Measurements from ENCODE around the gene AUTS2. TPM values are rescaled to one million over a fixed set of nuclear protein-coding genes. Genes with fewer than 3 reads are reported as not detected.

Gene AUTS2
- total and polyA plus RNA-seq, 10 donors, result 6.1 to 54.8 (median 29.1) TPM

GRCh38 chr7:69678494-69679187, 80.4 kb downstream of the AUTS2 start:
- intact Hi-C loops (cut with DNase I; ENCODE audit: low total_unique reads), result no loop called here
- peaks cover 0 to 14% (median 4%) of the 10 kb centered on the region in 6 donors for H3K4me1 ChIP-seq
- no peak overlapping the region for H3K27ac ChIP-seq
- TF ChIP-seq CTCF (IDR thresholded peaks at IDR 0.05 in 8 of 11, conservative IDR thresholded peaks at IDR 0.05 in 3 of 11) (no peak), POLR2A (IDR thresholded peaks at IDR 0.05) (no peak), POLR2AphosphoS5 (IDR thresholded peaks at IDR 0.05) (no peak)
- no peaks in the 10 kb centered on the region for H3K9me3 ChIP-seq
- H3K4me3 ChIP-seq, result no peak overlapping the region
- WGBS, 5 donors, result 61 to 81% (median 69%) methylated on average over 11 of the region's 11 CpGs
- DNase-seq, result no peak
- no peaks in the 10 kb centered on the region for H3K36me3 ChIP-seq
- H3K27me3 ChIP-seq (replicated peaks in 1 of 7), result no peaks in the 10 kb centered on the region

- Histone ChIP-seq H3K9me3 (no peaks in the 10 kb centered on the region), H3K27ac (no peak overlapping the region), H3K4me1 (peaks cover 0 to 8% (median 4%) of the 10 kb centered on the region in 6 donors), H3K27me3 (replicated peaks in 1 of 7) (no peaks in the 10 kb centered on the region), H3K36me3 (no peaks in the 10 kb centered on the region), H3K4me3 (no peak overlapping the region)
- intact Hi-C loops (cut with DNase I; ENCODE audit: low total_unique reads), result no loop called here
- no peak for DNase-seq
- TF ChIP-seq POLR2AphosphoS5 (IDR thresholded peaks at IDR 0.05), result no peak
- TF ChIP-seq POLR2A (IDR thresholded peaks at IDR 0.05), result no peak
- TF ChIP-seq CTCF (IDR thresholded peaks at IDR 0.05 in 8 of 11, conservative IDR thresholded peaks at IDR 0.05 in 3 of 11), result no peak
- WGBS, 5 donors, result 84 to 95% (median 93%) methylated on average over 3 of the region's 3 CpGs
These were observed 82.9 kb downstream of the AUTS2 start for GRCh38 chr7:69681181-69681580.

GRCh38 chr7:69682518-69682917, 84.2 kb downstream of the AUTS2 start:
- intact Hi-C loops (cut with DNase I; ENCODE audit: low total_unique reads), result no loop called here
- DNase-seq, result no peak
- H3K27ac ChIP-seq, result no peak overlapping the region
- H3K36me3 ChIP-seq, result no peaks in the 10 kb centered on the region
- H3K4me3 ChIP-seq, result no peak overlapping the region
- TF ChIP-seq POLR2A (IDR thresholded peaks at IDR 0.05) (no peak), POLR2AphosphoS5 (IDR thresholded peaks at IDR 0.05) (no peak), CTCF (IDR thresholded peaks at IDR 0.05 in 8 of 11, conservative IDR thresholded peaks at IDR 0.05 in 3 of 11) (no peak)
- H3K27me3 ChIP-seq (replicated peaks in 1 of 7), result no peaks in the 10 kb centered on the region
- peaks cover 0 to 8% (median 3%) of the 10 kb centered on the region in 6 donors for H3K4me1 ChIP-seq
- WGBS, 5 donors, result 64 to 86% (median 75%) methylated on average over 4 of the region's 4 CpGs
- H3K9me3 ChIP-seq, result no peaks in the 10 kb centered on the region

DNA sequence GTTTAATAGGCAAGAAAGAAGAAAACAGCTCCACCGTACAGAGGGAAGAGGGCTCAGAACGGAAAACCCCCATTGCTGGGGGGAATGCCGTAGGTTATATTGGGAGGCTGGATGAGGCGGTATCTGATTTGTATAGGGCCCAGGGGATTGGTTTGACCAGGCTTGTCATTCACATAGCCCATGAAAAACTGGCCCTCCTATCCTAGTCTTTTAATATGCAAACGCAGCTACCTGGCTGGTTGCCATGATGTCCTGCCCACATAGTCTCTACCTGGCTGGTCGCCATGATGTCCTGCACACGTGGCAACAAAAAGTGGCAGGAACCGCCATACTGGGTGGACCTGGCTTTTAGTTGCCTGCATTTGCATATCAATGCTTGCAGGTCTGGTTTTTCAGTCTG, 84.7 kb downstream of the AUTS2 start:
- Histone ChIP-seq H3K27ac (no peak overlapping the region), H3K36me3 (no peaks in the 10 kb centered on the region), H3K27me3 (replicated peaks in 1 of 7) (no peaks in the 10 kb centered on the region), H3K9me3 (no peaks in the 10 kb centered on the region), H3K4me1 (peaks cover 0 to 8% (median 1%) of the 10 kb centered on the region in 6 donors), H3K4me3 (no peak overlapping the region)
- 87 to 95% (median 90%) methylated on average over 8 of the region's 8 CpGs for WGBS, 5 donors
- intact Hi-C loops (cut with DNase I; ENCODE audit: low total_unique reads), result no loop called here
- TF ChIP-seq CTCF (IDR thresholded peaks at IDR 0.05 in 8 of 11, conservative IDR thresholded peaks at IDR 0.05 in 3 of 11) (no peak), POLR2AphosphoS5 (IDR thresholded peaks at IDR 0.05) (no peak), POLR2A (IDR thresholded peaks at IDR 0.05) (no peak)
- DNase-seq, result no peak

All from spleen (tissue), 11 donors.